Activated CD8-positive, alpha-beta memory T cell treated with anti-CD3 and anti-CD28 coated beads, Interleukin-2, amount 50 U/mL, for 1 hour (primary cell): Measurements from ENCODE around the gene CYP2F1.
"Not testable (repeated sequence)": the region's sequence is repeated elsewhere in the genome, so short reads cannot be mapped to it uniquely, and the experiment has no call there.

ENCODE experiments used
- DNase-seq: peaks from one replicate; pipeline ENCODE4 v3.0.0-alpha.2; 2020; ENCODE audit errors: extremely low read depth

The CYP2F1 gene

GRCh38 chr19:41114132-41114531 lies at the start of gene CYP2F1:
Gene CYP2F1, plus strand, starts transcription at chr19:41114432. Its CDS starts 1,757 bp downstream, at chr19:41116189.
- no peak for DNase-seq

GRCh38 chr19:41064974-41065569 lies 49.2 kb upstream of the CYP2F1 start:
- DNase-seq, result no peak

- DNase-seq, result no peak
Observed at GRCh38 chr19:41076286-41076685, 37.9 kb upstream of the CYP2F1 start.

- DNase-seq, result no peak
Observed at GRCh38 chr19:41083516-41083915, 30.7 kb upstream of the CYP2F1 start.

- DNase-seq, result no peak
Observed at GRCh38 chr19:41085748-41086415, 28.4 kb upstream of the CYP2F1 start.

- no peak for DNase-seq
Observed at GRCh38 chr19:41088151-41088550, 26.1 kb upstream of the CYP2F1 start, which contains the start of gene CYP2A13. Gene CYP2A13, plus strand, starts transcription at chr19:41088451. Its CDS starts 21 bp downstream, at chr19:41088472.

GRCh38 chr19:41089959-41090358 lies 24.3 kb upstream of the CYP2F1 start:
- no peak for DNase-seq

- DNase-seq, result no peak
Observed at GRCh38 chr19:41095703-41096102, 18.5 kb upstream of the CYP2F1 start.

GRCh38 chr19:41096353-41096752 lies 17.9 kb upstream of the CYP2F1 start:
- no peak for DNase-seq

GRCh38 chr19:41097302-41097701 lies 16.9 kb upstream of the CYP2F1 start:
- no peak for DNase-seq

GRCh38 chr19:41098762-41099161 lies 15.5 kb upstream of the CYP2F1 start:
- DNase-seq, result no peak

- not testable (repeated sequence) for DNase-seq
Observed at GRCh38 chr19:41102210-41102609, 12.0 kb upstream of the CYP2F1 start.

- no peak for DNase-seq
Observed at GRCh38 chr19:41106177-41106576, 8.1 kb upstream of the CYP2F1 start.

GRCh38 chr19:41111296-41111695 lies 2.9 kb upstream of the CYP2F1 start:
- DNase-seq, result no peak

GRCh38 chr19:41111750-41112295 lies 2.4 kb upstream of the CYP2F1 start:
- no peak for DNase-seq

GRCh38 chr19:41112728-41113290 lies 1.4 kb upstream of the CYP2F1 start:
- DNase-seq, result no peak

GRCh38 chr19:41116261-41116660 lies 2.0 kb downstream of the CYP2F1 start:
- DNase-seq, result no peak

GRCh38 chr19:41120929-41121911 lies 7.0 kb downstream of the CYP2F1 start:
- DNase-seq, result peak; percentile 73

- not testable (repeated sequence) for DNase-seq
Observed at GRCh38 chr19:41122846-41123245, 8.6 kb downstream of the CYP2F1 start.

- no peak for DNase-seq
Observed at GRCh38 chr19:41123716-41124294, 9.6 kb downstream of the CYP2F1 start.

GRCh38 chr19:41126765-41127203 lies 12.6 kb downstream of the CYP2F1 start:
- not testable (repeated sequence) for DNase-seq
